ENCODE data around the gene LRRC34. TPM values are rescaled to one million over a fixed set of nuclear protein-coding genes. Genes with fewer than 3 reads are reported as not detected.

LRRC34 gene
- total and polyA plus RNA-seq, 10 of the 15 experiments (the other 5 are each of a cell fraction or from before 2014, with no cell fraction given): 0.24 to 3.7 (median 1.7) TPM

DNA sequence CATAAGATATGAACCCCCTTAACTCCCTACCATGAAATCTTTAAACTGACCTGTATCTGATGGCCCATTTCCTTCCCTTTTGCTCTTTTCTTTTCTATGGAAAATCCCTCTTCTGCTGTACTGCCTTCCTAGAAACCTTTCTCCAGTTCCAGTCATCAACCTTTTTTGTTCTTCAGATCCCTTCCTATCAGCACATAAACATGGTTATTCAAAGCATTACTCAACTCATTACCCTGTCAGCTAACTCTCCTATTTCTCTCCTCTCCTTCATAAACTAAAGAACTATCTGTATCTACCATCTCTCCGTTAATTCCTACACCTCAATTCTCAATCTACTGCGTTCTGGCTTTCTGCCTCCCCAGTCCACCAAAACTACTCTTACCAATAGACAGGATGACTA lies 60.8 kb downstream of the LRRC34 start (continued):
- TF ChIP-seq, protein P1, sequence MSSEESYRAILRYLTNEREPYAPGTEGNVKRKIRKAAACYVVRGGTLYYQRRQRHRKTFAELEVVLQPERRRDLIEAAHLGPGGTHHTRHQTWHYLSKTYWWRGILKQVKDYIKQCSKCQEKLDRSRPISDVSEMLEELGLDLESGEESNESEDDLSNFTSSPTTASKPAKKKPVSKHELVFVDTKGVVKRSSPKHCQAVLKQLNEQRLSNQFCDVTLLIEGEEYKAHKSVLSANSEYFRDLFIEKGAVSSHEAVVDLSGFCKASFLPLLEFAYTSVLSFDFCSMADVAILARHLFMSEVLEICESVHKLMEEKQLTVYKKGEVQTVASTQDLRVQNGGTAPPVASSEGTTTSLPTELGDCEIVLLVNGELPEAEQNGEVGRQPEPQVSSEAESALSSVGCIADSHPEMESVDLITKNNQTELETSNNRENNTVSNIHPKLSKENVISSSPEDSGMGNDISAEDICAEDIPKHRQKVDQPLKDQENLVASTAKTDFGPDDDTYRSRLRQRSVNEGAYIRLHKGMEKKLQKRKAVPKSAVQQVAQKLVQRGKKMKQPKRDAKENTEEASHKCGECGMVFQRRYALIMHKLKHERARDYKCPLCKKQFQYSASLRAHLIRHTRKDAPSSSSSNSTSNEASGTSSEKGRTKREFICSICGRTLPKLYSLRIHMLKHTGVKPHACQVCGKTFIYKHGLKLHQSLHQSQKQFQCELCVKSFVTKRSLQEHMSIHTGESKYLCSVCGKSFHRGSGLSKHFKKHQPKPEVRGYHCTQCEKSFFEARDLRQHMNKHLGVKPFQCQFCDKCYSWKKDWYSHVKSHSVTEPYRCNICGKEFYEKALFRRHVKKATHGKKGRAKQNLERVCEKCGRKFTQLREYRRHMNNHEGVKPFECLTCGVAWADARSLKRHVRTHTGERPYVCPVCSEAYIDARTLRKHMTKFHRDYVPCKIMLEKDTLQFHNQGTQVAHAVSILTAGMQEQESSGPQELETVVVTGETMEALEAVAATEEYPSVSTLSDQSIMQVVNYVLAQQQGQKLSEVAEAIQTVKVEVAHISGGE (CRISPR knock-in tag; IDR thresholded peaks at IDR 0.05): no peak

DNA sequence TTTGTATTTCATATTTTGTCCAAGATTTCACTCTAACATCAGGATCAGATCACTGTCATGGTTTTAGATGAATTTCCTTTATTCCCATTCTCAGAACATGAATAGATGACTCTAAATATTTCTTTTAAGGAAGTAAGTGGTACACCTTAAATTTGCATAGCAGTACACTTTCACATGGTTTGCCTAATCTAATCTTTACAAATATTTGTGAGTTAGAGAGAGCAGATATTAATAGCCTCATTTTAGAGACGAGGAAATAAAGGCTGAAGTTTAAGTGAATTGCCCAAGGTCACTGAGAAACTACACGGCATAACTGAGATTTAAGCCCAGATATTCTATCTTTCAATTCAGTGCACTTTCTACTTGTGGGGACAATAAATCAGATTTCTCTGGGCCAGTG lies 62.0 kb downstream of the LRRC34 start:
- no TSS peak for BruUV-seq (replicated peaks)
- ChIA-PET SMC1A (ENCODE audit: uncharacterized antibody, unreplicated experiment) (no interaction called here), POLR2A (no interaction called here), CTCF (no interaction called here), RAD21 (ENCODE audit: unreplicated experiment) (no interaction called here)
- intact Hi-C loops (cut with micrococcal nuclease; ENCODE audit: unreplicated experiment) (no loop called here), in situ Hi-C loops (cut with MboI) (no loop called here)
- TF ChIP-seq TCF3 (IDR thresholded peaks at IDR 0.05; ENCODE audit: borderline replicate concordance, insufficient read depth, low read depth, low read length) (no peak), PAX5 (IDR thresholded peaks at IDR 0.05; ENCODE audit: borderline replicate concordance, low read depth, low read length) (no peak), STAT1 (conservative IDR thresholded peaks at IDR 0.05) (no peak), FOS (IDR thresholded peaks at IDR 0.05; ENCODE audit: borderline replicate concordance, extremely low read depth, insufficient read length) (no peak), NFYA (IDR thresholded peaks at IDR 0.05; ENCODE audit: borderline replicate concordance, low read depth, low read length) (no peak), WRNIP1 (IDR thresholded peaks at IDR 0.05; ENCODE audit: borderline replicate concordance, low read depth, low read length) (no peak), POLR2AphosphoS2 (IDR thresholded peaks at IDR 0.05; ENCODE audit: low read depth, low read length) (no peak), YBX1 (IDR thresholded peaks at IDR 0.05) (no peak), SMARCA5 (IDR thresholded peaks at IDR 0.05) (no peak), BRCA1 (IDR thresholded peaks at IDR 0.05; ENCODE audit: low read depth, low read length) (no peak), NFXL1 (IDR thresholded peaks at IDR 0.05; ENCODE audit: borderline replicate concordance) (no peak)
- TF ChIP-seq, protein P2, sequence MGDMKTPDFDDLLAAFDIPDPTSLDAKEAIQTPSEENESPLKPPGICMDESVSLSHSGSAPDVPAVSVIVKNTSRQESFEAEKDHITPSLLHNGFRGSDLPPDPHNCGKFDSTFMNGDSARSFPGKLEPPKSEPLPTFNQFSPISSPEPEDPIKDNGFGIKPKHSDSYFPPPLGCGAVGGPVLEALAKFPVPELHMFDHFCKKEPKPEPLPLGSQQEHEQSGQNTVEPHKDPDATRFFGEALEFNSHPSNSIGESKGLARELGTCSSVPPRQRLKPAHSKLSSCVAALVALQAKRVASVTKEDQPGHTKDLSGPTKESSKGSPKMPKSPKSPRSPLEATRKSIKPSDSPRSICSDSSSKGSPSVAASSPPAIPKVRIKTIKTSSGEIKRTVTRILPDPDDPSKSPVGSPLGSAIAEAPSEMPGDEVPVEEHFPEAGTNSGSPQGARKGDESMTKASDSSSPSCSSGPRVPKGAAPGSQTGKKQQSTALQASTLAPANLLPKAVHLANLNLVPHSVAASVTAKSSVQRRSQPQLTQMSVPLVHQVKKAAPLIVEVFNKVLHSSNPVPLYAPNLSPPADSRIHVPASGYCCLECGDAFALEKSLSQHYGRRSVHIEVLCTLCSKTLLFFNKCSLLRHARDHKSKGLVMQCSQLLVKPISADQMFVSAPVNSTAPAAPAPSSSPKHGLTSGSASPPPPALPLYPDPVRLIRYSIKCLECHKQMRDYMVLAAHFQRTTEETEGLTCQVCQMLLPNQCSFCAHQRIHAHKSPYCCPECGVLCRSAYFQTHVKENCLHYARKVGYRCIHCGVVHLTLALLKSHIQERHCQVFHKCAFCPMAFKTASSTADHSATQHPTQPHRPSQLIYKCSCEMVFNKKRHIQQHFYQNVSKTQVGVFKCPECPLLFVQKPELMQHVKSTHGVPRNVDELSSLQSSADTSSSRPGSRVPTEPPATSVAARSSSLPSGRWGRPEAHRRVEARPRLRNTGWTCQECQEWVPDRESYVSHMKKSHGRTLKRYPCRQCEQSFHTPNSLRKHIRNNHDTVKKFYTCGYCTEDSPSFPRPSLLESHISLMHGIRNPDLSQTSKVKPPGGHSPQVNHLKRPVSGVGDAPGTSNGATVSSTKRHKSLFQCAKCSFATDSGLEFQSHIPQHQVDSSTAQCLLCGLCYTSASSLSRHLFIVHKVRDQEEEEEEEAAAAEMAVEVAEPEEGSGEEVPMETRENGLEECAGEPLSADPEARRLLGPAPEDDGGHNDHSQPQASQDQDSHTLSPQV (IDR thresholded peaks at IDR 0.05): no peak
- no peak overlapping the region for H3K27ac ChIP-seq (ENCODE audit: control insufficient read depth, insufficient read depth)
- H2AFZ ChIP-seq (ENCODE audit: control insufficient read depth, low read depth, low read length): no peak overlapping the region
- no peak for ATAC-seq
- H3K4me3 ChIP-seq: no peak overlapping the region
- no peaks in the 10 kb centered on the region for H3K9me3 ChIP-seq (replicated peaks; ENCODE audit: control insufficient read depth, insufficient read depth, low read length)
- H3K36me3 ChIP-seq (ENCODE audit: control insufficient read depth in 2 of 2, insufficient read depth in 2 of 2, low read length in 1 of 2): no peaks in the 10 kb centered on the region
- no peaks in the 10 kb centered on the region for H3K79me2 ChIP-seq (ENCODE audit: control insufficient read depth, insufficient read depth, low read length)
- no peak for DNase-seq (ENCODE audit: low read depth, low spot score)
- peaks cover 4% of the 10 kb centered on the region; the same call in 1 of the 2 replicates for H3K4me1 ChIP-seq (ENCODE audit: control insufficient read depth, insufficient read depth, low read length)
- no peak overlapping the region for H3K9ac ChIP-seq (ENCODE audit: control insufficient read depth, insufficient read depth, low read length)
- H3K27me3 ChIP-seq (replicated peaks in 1 of 2; ENCODE audit: control insufficient read depth in 2 of 2, insufficient read depth in 2 of 2, low read length in 1 of 2): 0 out of 4 replicates have a peak, but pooled peaks cover 0 to 2% of the 10 kb centered on the region in 2 experiments
- FAIRE-seq: no peak
- H4K20me1 ChIP-seq (ENCODE audit: control insufficient read depth, insufficient read depth): no peaks in the 10 kb centered on the region
- WGBS (ENCODE audit: insufficient coverage, insufficient replicate concordance, low lambda C conversion rate, missing lambda C conversion rate): 0% methylated on average over 2 of the region's 2 CpGs
- peak overlapping the region; percentile 54; the same call in 1 of the 2 replicates for H3K4me2 ChIP-seq (ENCODE audit: control insufficient read depth, insufficient read depth)
